ENCODE data around the gene ARSJ. TPM values are rescaled to one million over a fixed set of nuclear protein-coding genes. Genes with fewer than 3 reads are reported as not detected.

Gene ARSJ
- total RNA-seq, 6 experiments from 2014 or later: 0.90 to 7.7 (median 2.3) TPM

DNA sequence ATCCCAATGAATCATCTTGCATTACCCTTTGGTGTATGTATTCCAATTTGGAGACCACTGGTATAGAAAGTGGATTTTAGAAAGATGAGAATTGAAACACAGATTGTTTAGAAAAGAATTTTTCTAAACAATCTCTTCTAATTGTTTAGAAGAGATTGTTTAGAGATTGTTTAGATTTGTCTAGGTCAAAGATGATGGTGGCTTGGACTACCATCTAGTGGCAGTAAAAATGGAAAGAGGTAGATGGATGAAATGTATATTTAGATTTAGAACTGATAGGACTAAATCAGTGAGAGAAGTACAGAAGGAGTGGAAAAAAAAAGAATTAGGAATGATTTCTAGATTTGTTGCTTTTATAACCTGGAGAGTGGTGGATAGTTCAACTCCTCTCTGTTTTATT is 70.6 kb downstream of the ARSJ start:
- no peak overlapping the region for H3K27ac ChIP-seq
- intact Hi-C loops (cut with DNase I): no loop called here
- TF ChIP-seq POLR2A (IDR thresholded peaks at IDR 0.05) (no peak), CTCF (IDR thresholded peaks at IDR 0.05) (peak in 3 of 4 donors; percentile 2 to 25 (median 18))
- DNase-seq (no peak), ATAC-seq (no peak)
- no peaks in the 10 kb centered on the region for H3K4me1 ChIP-seq
- H3K9me3 ChIP-seq: no peaks in the 10 kb centered on the region
- H3K27me3 ChIP-seq: no peaks in the 10 kb centered on the region
- H3K36me3 ChIP-seq: no peaks in the 10 kb centered on the region
- no peak overlapping the region for H3K4me3 ChIP-seq

DNA sequence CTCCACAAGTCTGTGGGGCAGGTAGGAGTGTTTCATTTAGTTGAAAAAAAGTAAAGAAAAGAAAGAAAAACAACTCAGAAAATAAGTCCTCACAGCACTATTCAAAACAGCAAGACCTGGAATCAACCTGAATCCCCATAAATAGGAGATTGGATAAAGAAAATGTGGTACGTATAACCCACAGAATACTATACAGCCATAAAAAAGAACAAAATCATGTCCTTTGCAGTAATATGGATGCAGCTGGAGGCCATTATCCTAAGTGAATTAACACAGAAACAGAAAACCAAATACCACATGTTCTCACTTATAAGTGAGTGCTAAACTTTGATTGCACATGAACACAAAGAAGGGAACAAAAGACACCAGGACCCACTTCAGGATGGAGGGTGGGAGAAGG is 71.9 kb downstream of the ARSJ start:
- no peaks in the 10 kb centered on the region for H3K9me3 ChIP-seq
- peaks cover 0 to under 1% (median 0%) of the 10 kb centered on the region in 4 donors for H3K4me1 ChIP-seq
- no peak overlapping the region for H3K4me3 ChIP-seq
- H3K27ac ChIP-seq: no peak overlapping the region
- H3K36me3 ChIP-seq: no peaks in the 10 kb centered on the region
- TF ChIP-seq POLR2A (IDR thresholded peaks at IDR 0.05) (no peak), CTCF (IDR thresholded peaks at IDR 0.05) (no peak)
- intact Hi-C loops (cut with DNase I): no loop called here
- H3K27me3 ChIP-seq: no peaks in the 10 kb centered on the region
- no peak for ATAC-seq
- 46% methylated on average over 1 of the region's 1 CpG for WGBS (ENCODE audit: insufficient coverage, low coverage, low lambda C conversion rate, missing lambda C conversion rate)
- DNase-seq: no peak

GRCh38 chr4:113905301-113905700 is 74.1 kb downstream of the ARSJ start:
- Histone ChIP-seq H3K4me3 (no peak overlapping the region), H3K27me3 (no peaks in the 10 kb centered on the region), H3K4me1 (peaks cover 0 to 4% (median 2%) of the 10 kb centered on the region in 4 donors), H3K9me3 (no peaks in the 10 kb centered on the region), H3K36me3 (no peaks in the 10 kb centered on the region), H3K27ac (no peak overlapping the region)
- no CpG with 5 or more reads among the region's 1 CpG for whole genome bisulfite sequencing (ENCODE audit: insufficient coverage, low coverage, low lambda C conversion rate, missing lambda C conversion rate)
- ATAC-seq (peak in 1 of 4 donors; percentile 33), DNase-seq (no peak)
- TF ChIP-seq POLR2A (IDR thresholded peaks at IDR 0.05): no peak
- no peak for TF ChIP-seq CTCF (IDR thresholded peaks at IDR 0.05)
- intact Hi-C loops (cut with DNase I): no loop called here

GRCh38 chr4:113904877-113905276 is 74.6 kb downstream of the ARSJ start:
- H3K4me3 ChIP-seq: no peak overlapping the region
- WGBS (ENCODE audit: insufficient coverage, low coverage, low lambda C conversion rate, missing lambda C conversion rate): 55% methylated on average over 1 of the region's 1 CpG
- intact Hi-C loops (cut with DNase I): no loop called here

More at GRCh38 chr4:113904877-113905276, 74.6 kb downstream of the ARSJ start:
- Histone ChIP-seq H3K36me3 (no peaks in the 10 kb centered on the region), H3K27ac (no peak overlapping the region), H3K27me3 (no peaks in the 10 kb centered on the region), H3K4me1 (peaks cover 0 to 4% (median 2%) of the 10 kb centered on the region in 4 donors), H3K9me3 (no peaks in the 10 kb centered on the region)
- TF ChIP-seq POLR2A (IDR thresholded peaks at IDR 0.05) (no peak), CTCF (IDR thresholded peaks at IDR 0.05) (no peak)
- DNase-seq (no peak), ATAC-seq (no peak)

All from right lobe of liver (tissue), 6 donors.